Stimulated activated CD4-positive, alpha-beta T cell treated with anti-CD3 and anti-CD28 coated beads, TNF-alpha, amount 100 ng/mL, for 1 hour (primary cell): ENCODE results near the gene CNOT10.
"Not testable (repeated sequence)": the region's sequence is repeated elsewhere in the genome, so short reads cannot be mapped to it uniquely, and the experiment has no call there.

ENCODE experiments used
- DNase-seq, 3 donors: peaks; one replicate each; pipeline ENCODE4 v3.0.0-alpha.2; 2020; ENCODE audit warnings: low read depth in 3 of 3, low spot score in 1 of 3

CNOT10 gene

DNA sequence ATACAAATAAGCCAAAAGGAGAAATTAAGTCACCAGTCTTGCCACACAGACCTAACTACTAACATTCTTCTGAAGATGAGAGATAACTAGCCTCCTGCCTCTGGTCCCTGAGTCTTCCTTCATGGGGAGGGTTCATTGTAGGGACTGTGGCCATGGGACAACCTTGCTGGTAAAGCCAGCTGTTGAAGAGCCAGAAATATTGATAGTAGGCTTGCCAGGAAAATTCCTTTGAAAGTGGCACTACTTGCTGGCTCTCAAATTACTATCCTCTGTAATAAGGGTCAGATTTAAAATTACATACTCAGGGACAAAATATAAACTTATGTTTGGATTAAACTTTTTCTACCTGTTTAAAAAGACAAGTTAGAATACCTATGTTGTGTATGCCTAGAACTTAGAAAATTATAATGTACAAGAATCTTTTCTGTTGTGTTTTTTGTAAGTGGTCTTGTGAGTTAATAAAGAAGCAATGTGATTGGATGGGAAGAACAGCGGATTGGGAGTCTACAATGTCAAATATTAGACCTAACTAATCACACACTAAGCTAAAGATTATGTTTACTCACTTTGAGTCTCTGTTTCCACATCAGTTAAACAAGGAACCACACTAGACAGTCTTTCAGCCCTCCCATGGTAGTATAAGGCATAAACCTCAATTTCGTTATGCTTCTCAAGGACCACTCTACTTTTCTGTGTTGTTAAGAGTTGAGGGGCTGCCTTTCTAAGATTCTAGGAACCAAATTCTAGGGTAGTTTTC lies 72.8 kb downstream of the CNOT10 start:
- no peak for DNase-seq

DNA sequence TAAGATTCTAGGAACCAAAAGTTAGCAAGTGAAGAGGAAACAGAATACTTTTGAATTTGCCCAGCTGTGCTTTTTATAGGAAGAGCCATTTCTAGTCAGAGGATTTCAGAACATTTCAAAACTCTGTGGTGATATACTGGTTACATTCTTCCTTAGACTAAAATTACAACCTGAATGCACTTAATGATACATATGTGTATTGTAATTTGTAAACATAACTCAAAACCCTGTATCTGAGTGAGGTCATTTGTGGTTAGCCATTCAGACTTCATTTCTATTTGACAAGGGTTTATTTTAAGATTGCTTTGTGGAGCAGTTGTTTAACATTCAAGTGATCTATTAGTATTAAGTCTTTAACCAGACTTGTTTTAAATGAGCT lies 73.4 kb downstream of the CNOT10 start:
- no peak for DNase-seq

DNA sequence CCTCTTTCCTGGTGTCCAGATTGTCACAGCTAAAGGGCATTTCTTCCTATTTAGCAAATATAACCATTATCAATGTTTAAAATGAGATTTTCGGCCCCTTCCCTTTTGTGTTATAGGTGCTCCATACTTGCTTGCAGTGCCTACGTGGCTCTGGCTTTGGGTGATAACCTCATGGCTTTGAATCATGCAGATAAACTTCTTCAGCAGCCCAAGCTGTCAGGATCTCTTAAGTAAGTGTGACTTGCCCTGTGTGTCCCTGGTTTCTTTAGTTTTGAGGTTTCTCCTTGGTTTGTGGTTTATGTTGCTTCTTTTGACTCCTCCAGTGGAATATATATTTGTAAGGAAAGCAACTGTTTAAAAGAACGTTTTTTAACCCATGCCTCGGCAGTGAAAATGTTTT lies 74.4 kb downstream of the CNOT10 start:
- DNase-seq, result no peak

DNA sequence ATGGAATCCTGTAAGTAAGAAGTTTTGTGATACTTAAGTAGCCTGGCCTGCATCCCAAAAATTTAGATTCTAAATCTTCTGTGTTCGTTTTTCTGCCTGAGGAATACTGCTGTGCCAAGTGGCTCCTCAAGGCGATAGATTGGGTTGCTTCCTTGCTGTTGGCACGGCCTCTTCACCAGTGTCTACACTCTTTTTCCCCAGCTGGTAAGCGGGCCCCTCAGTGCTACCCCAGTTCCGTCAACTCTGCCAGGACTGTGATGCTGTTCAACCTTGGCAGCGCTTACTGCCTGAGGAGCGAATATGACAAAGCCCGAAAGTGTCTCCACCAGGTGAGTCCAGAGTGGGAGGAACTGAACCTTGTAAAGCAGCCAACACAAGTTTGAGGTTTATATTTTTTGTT lies 79.5 kb downstream of the CNOT10 start:
- DNase-seq, result no peak

DNA sequence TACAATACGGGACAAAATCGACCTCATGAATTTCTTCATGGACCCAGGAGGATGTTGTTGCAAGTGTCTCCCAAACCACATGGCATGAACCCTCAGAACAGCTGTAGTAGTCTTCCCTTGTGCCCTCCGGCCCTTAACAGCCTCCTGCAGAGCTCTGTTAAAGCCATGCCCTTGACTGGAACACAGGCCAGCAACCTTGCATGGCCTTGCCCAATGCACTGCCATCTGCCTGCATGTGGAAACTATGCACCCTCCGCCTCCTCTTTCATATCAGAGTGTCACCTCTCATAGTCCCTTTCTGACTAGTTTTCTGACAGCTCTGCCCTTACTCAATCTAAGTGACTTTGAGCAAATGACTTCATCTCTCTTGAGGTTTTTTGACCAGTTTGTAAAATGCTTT lies 93.4 kb downstream of the CNOT10 start:
- DNase-seq, result no peak

DNA sequence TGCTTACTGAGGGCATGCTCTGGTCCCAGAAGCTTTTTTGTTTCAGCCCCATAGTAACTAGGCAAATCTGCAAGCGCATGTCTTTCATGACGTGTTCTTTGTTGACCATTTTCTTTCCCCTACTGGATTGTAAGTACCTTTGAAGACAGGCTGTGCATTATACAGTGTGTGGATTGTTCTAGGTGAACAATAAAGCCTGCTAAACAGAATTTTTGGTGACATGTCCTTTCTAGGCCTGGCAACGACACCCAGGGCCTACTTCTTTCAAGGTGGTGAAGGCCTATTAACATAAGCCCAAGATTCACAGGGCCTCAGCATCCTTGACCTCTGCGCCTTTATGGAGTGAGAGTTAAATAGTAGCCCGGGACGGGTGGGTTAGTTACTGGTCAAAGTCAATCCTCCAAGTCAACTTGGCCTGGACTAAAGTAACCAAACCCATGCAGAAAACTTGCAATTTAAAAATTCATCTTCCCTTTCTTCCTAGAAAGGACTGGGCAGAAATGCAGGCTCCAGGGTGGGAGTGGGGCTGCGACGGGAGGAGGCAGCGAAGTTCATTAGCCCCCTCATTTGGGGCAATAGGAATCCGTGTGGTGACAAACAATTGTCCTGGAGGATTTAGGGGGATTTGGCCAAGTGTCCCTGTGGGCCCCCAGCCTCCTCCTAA lies 95.2 kb downstream of the CNOT10 start:
- no peak for DNase-seq

DNA sequence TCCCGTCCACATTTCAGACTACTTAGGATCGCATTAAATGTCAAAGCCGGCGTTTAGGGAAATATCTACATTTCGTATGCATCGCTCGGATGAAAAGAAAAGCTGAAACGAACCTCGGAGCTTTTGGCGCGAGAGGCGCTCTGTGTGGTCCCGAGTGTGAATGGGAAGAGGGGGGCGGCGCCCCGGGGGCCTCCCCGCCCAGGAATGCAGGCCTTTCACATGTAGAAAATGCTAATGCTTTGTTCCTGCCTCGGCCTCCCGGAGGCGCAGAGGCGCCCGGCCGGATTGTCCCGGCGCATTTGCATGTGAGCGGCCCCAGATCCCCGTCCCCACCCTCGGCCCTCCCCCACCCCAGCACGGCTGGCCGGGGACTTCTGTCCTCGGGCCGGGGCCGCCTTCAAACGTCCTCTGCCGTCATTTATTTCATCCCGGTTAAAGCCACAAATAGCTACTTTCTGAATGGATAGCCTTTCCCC lies 95.8 kb downstream of the CNOT10 start:
- no peak for DNase-seq

DNA sequence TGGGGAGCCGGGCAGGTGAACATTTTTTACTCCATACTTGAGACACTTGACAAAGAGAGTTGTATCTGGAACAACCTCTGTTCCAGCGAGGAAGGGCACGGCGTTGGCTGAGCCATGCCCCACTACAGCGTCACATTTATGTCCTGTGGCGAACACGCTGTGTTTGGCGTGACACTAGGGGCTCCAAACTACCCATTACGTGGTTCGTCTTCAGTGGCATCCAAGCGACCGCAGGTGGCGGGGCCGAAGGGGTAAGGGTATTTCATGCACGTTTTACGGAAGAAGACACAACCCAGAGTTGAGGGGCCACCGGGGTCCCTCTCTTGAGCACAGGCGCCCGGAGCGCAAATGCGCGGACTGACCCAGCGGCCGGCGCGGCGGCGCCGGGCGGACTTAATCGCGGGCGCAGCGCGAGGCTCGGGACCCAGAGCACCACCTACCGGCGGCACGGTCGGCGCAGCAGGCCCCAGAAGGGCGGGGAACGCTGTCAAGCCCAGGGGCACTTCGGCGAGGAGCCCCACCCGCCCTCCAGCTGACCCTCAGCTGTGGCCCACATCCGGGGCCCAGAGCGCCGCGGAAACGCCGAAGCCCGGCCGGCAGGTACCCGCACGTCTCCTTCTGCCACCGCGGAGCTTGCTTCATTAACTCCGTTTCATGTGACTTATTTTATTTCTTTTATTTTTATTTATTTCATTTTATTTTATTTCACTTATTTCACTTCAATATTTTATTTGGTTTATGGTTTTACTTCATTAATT lies 96.4 kb downstream of the CNOT10 start:
- peak in 2 of 3 donors; percentile 8 to 61 for DNase-seq

DNA sequence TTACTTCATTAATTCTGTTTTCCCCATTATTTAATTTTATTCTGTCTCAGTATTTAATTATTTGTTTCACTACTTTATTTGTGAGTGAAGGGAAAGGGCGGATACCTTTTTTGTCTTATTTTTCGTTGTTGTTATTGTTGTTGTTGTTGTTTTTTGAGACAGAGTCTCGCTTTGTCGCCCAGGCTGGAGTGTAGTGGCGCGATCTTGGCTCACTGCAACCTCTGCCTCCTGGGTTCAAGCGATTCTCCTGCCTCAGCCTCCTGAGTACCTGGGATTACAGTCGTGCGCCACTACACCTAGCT lies 96.9 kb downstream of the CNOT10 start:
- DNase-seq, result not testable (repeated sequence)

DNA sequence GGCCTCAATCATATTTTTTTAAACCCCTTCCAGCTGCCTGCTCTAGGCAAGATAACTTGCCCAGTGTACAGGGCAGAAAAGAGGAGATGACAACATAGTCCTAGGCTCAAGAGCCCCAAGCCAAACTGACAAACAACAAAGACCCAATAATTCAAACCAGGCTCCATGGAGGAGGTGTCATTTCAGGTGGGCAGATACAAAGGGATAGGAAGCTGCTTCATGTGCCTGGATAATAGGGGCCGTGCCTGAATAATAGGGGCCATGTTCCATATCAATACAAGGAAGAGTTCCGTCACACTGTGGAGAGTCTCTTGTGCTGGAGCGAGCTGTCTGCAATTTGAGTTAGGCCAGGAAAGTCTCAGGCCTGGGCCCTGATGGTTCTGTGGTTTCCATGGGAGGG lies 97.4 kb downstream of the CNOT10 start:
- no peak for DNase-seq

DNA sequence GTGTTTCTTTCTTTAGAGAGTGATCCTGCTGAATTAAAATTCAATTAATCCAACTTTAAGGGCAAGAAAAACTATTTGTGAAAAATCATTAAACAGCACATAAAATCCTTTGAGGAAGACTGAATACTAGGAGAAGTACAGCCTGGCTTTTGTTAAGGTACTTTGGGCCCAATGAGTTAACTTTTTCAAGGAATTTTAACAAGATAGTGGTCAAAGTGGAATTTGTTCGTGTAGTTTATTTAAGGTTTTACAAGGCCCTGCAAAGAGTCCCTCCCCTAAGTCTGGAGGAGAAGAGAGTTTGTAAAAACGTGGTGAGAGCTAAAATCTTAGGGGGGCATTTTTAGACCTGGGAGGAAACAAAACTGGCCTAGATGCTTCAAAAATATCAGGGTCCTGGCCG lies 106.8 kb downstream of the CNOT10 start:
- DNase-seq, result no peak

DNA sequence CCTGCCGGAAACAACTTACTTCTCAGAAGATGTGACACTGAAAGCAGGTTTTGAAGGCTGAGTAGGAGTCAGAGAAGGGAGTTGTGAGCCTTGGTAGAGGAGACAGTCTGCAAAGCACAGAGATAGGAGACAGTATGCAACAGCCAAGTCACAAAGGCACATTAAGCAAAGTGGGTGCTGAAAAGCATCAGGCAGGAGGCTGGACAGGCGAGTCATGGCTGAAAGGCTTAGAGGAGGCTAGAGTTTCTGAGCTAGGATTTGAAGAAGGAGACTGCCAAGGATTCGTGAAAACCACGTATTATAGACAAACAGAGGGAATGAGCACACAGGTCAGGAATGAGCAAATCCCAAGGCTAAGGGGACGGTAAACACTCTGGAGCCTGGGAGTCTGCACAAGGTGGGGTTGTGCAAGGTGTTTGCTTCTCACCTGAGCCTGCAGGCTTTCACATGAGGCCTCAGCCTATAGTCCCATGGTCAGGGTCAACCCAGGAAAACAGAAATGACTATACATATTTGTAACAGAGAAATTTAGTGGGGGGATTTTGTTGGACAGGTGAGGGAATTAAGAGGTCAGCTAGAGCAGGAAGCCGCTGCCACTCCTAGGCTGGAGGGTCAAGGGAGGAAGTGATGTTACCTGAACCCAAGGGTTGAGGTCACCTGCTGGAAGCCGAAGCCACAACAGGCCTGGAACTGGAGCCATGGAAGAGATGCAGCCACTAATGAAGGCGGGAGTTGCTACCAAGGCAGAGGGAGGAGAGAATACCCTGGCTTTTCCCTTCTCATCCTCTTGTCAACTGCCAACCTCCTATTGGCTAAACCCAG lies 109.7 kb downstream of the CNOT10 start:
- no peak for DNase-seq

DNA sequence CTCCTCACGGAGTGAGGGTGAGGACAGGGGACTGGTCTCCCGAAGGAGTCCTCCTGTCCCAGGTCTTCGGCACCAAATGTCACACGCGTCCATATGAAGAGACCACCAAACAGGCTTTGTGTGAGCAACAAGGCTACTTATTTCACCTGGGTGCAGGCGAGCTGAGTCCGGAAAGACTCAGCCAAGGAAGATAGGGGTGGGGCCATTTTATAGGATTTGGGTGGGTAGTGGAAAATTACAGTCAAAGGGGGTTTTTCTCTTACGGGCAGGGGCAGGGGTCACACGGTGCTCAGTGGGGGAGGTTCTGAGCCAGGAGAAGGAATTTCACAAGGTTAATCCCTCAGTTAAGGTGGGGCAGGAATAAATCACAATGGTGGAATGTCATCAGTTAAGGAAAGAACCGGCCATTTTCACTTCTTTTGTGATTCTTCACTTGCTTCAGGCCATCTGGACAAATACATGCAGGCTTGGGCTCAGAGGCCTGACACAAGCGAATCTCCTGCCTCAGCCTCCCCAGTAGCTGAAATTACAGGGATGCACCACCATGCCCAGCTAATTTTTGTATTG lies 111.5 kb downstream of the CNOT10 start:
- not testable (repeated sequence) for DNase-seq

DNA sequence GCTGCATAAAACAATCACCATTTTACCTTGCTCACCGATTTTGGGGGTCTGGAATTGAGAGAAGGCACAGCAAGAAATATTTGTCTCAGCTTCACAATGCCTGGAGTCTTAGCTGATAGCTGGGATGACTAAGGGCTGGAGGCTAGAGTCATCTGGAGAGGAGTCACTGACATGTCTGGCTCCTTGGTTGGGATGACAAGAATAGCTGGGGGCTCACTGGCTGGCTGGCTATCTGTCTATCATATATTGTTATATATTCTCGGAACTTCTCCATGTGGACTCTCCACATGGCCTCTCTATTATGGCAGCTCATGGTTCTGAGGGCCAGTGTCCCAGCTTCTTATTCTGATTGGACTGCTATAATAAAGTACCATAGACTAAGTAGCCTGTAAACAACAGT lies 112.8 kb downstream of the CNOT10 start:
- DNase-seq, result no peak

DNA sequence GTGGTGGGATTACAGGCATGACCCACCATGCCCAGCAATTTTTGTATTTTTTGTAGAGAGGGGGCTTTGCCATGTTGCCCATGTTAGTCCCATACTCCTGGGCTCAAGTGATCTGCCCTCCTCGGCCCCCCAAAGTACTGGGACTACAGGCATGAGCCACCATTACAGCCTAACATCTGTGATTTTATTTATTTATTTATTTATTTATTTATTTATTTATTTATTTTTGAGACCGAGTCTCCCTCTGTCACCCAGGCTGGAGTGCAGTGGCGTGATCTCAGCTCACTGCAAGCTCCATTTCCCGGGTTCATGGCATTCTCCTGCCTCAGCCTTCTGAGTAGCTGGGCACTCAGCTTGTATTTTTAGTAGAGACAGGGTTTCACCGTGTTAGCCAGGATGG lies 116.5 kb downstream of the CNOT10 start:
- DNase-seq, result not testable (repeated sequence)

DNA sequence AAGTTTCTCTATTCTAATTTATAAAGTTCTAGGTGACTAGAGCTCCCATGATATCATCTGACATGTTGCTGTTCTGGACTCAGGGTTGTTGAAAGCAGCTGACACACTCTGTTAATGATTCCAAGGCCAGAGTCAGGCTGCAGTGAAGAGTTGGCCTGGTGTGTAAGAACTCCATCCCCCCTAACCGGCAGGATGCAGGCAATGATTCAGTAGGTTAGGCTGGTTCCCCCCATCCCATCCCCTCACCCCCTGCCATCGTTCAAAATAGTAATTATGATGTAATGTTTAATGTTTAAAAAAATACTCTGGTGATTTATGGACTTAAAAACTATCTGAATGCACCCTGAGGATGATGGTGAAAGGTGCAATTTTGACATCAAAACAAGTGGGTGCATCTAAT lies 128.2 kb downstream of the CNOT10 start:
- DNase-seq, result no peak

DNA sequence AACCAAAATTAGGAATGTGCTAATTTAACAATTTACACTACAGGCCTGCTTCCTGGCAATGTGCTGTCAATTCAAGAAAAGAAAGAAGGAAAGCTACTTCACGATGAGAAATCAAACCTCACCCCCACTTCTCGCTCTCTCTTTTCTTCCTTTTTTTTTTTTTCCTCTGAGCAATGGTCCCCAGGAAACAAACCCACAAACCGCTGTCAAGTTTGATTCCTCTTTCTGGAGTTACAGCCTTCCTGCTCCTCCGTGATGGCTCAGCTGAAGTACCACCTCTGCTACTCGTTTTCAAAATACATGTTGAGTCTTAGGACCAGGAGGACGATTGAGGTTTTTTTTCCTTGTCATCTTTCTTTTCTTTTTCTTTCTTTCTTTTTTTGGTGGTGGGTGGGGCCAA lies 129.4 kb downstream of the CNOT10 start:
- no peak for DNase-seq

DNA sequence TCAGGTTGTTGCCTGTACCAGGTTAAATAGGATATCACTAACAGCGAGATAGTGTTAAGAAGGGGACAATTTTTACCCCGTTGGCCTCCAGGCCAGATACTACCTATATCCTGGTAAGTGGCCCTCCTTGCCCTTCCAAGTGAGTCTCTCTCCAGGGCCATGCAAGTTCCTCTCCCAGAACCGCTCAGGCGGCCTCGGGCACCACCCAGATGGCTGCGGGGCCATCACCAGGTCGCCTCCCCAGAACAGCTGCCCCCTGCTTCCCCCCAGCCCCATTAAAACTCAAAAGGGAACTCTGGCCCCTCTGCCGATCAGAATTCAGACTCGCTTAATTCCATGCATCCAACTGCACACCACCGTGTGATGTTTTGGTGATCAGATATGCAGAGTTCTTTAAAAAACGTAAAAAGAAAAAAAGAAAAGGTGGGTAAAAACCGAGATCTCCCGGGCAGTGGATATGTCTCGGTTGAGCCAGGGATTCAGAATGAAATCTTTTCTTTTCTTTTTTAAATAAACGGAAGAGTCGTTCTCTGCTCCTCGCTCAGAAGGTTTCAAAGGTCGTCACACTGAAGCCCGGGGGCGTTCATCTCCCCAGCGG lies 131.0 kb downstream of the CNOT10 start:
- DNase-seq, result no peak

DNA sequence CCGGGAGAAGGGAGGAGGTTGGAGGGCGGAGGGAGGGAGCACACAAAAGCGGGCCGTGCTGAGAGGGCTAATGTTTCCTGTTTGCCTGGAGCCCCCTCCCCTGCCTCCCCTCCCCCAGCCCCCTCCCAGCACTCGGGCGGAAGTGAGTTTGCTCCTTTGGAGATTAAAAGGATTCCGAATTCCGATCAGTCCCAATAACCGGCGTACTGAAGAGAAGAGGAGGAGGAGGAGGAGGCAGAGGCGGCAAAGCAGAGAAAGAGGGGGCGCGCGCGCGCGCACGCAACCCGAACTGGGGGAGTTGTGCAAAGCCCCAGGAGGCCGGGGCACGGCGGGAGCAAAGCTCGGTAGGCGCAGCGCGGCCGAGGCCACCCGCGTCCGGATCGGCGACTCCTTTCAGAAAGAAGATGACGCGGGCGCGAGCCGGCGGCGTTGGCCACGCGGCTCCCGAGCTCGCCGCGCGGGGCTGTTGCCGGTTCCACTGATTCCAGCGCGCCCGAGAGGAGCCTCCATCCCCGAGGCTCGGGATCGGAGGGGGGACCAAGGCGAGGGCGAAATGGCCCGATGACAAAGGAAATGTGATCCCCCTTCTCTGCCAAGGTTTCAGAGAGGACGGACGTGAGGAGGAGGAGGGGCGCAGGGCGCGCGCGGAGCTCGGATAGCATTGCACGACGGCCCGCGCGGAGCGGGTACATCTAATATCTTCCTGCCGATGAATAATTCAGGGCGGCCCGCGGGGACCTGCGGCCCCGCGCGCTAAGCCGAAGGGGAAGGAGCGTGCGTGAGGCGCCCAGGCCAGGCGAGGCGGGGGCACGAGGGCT lies 131.7 kb downstream of the CNOT10 start:
- DNase-seq, result peak in 1 of 3 donors; percentile 11

DNA sequence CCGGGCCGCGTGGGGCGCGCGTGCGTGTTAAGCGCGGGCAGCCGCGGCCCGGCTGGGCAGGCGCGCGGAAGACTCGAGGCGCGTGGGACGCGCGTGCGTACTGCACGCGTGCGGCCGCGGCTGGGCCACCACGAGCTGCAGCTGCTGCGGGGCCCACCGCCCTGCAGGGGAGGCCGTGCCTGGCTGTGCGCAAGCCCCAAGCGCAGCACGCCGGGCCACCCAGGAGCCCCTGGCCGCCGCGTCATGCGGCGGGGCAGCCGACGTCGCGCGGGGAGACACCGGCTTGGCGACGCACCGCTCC lies 132.2 kb downstream of the CNOT10 start:
- no peak for DNase-seq
